Stimulated activated CD8-positive, alpha-beta memory T cell treated with anti-CD3 and anti-CD28 coated beads, Interleukin-7, amount 100 ng/mL, for 48 hours (primary cell): Measurements from ENCODE around the gene FAM107B.
"Not testable (repeated sequence)": the region's sequence is repeated elsewhere in the genome, so short reads cannot be mapped to it uniquely, and the experiment has no call there.

Source experiments
- DNase-seq, 2 donors: peaks; one replicate each; pipeline ENCODE4 v3.0.0-alpha.2; 2020; ENCODE audit warnings: low read depth in 1 of 2; ENCODE audit errors: extremely low read depth in 1 of 2

The FAM107B gene

GRCh38 chr10:14604181-14605142 is 170.2 kb downstream of the FAM107B start:
- peak in 1 of 2 donors; percentile 59 for DNase-seq

DNA sequence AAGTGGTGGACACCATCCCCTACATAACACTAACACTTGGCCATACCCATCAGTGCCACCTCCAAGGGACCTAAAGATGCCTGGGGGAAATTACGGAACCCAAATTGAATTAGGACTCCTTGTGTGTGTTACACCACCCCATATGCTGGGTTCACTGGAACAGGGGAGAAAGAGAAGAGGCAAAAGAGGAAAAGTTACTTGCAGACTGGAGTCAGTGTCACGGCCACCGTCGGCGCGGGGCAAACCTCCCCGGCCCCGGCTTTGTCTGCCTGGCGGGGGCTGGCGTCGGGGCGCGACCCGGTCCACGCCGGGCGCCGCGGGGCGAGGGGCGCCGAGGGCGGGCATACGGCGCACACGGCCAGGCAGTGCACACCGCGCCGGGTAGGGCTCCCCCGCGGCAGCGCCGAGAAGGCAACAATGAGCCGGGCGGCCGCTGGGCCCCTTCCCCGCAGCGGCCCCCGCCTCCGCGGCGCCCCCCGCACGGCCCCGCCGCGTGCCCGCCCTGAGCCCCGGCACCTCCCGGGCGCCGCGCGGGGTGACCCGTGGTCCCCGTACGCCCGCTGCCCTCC is 171.1 kb downstream of the FAM107B start:
- no peak for DNase-seq

- DNase-seq, result no peak
These were observed 171.7 kb downstream of the FAM107B start for GRCh38 chr10:14602807-14603533.

DNA sequence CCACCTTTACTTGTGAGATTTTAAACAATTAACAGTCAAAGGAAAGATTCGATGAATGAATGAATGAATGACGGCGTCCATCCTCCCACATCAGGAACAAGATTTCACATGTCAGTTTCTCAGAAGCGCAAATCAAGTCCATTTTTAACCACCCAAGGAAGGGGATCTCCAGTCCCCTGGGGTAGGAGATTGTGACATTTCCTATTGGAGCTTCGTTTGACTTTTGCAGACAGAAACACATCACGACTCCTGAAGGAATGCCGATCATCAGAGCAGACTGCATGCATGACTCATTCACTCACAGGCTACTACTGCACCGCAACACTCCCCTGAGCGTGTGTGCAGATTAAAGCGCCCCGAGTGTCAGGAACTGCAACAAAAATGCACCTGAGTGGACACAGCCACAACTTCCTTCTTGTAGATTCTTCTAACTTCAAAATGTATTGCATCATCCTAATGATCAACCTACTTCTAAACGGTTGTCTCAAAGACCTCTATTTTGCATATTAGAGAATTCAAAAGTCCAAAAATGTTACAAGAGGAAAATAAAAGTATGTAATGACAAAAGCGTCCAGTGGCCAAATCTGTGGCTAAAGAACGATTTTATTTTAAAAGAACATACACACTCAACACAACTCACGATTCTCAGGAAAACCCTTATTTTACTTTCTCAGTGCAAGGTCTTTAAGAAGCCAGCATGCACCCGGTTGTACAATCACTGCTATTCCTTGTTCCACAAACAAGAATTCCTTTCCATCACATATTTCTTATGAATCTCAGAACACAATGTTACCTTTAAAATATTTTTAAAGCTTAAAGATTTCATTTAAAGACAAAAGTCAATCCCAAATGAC is 172.6 kb downstream of the FAM107B start:
- DNase-seq, result peak in 1 of 2 donors; percentile 59

DNA sequence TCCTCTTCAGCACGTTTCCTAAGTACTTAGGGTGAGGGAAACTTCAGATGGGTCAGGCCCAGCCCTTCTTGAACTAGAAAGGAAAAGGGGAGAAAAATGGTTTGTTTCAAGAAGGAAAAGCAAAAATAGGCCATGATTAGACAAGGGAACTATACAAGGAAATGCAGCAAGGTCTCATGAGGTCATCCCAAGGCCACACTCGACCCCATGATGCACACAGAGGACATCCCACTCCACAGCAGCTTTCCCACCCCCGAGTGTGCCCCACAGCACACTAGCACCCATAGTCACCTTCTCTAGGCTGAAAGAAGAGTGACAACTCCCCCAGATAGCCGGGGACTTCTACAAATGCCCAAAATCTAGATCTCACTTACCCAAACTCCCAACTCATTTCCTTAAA is 173.4 kb downstream of the FAM107B start:
- no peak for DNase-seq

GRCh38 chr10:14600065-14600464 is 174.6 kb downstream of the FAM107B start:
- DNase-seq, result no peak

DNA sequence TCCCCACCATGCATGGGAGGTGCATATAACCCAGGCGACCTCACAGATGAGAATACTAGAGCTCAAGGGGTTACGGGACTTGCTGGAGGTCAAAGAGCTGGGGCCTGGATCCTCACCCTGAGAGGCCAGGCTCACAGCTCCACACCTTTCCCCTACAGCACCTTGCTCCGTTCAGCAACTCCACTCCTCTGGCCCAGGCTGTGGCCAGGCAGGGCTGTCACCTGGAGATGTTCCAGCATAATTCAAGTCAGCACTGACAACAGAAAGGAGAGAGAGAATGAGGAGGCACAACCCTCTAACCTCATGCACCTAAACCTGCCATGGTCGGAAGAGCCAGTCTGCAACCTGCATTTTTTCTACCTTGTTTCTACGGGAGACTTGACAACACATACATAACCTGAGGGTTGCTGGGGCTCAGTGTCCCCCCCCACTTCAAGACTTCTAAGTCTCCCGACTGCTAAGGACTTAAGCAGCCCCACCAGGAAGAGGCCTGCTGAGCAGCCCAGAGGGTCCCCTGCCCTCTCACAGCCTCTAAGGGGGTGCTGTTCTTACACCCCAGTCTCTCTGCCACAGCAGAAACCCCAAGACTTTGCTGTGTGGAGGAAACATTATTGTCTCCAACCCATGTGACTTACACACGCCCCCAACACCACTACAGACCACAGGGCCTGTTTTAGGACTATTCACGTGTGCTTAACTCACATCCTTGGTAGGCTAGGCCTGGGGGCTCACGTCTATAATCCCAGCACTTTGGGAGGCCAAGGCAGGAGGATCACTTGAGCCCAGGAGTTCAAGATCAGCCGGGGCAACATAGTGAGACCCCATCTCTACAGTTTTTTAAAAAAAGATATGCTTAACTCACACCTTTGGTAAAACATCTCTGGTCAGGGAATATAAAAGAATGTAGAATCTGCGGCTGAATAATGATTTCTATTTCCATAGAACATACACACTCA is 175.6 kb downstream of the FAM107B start:
- no peak for DNase-seq

GRCh38 chr10:14595526-14596182 is 179.0 kb downstream of the FAM107B start:
- DNase-seq, result no peak

DNA sequence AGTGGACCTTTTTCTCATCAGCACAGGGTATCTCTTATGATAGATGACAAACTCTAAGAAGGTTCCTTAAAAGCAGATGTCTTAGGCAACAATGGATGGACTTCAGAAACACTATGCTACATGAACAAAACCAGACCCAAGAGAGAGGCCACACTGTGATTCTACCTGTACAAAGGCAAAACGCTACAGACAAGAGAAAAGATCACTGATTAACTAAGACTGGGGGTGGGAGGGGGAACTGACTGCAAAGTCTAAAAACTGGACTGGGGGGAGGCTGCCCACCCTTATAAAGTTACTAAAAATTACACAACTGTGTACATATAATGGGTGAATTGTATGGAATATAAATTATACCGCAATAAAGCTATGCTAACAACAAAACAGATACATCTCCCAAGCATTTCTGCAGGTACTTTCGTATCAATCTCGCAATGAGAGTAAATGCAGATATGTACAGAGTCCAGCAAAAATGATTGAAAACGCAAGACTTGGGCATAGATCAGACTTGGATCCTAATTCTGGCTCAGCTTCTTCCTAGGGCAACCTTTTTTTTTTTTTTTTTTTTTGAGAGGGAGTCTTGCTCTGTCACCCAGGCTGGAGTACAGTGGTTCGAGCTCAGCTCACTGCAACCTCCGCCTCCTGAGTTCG is 179.7 kb downstream of the FAM107B start:
- DNase-seq, result no peak

- DNase-seq, result no peak
These were observed 180.9 kb downstream of the FAM107B start for GRCh38 chr10:14593806-14594205.

- no peak for DNase-seq
These were observed 182.1 kb downstream of the FAM107B start for GRCh38 chr10:14592566-14592965.

- DNase-seq, result no peak
These were observed 182.7 kb downstream of the FAM107B start for GRCh38 chr10:14592026-14592425.

GRCh38 chr10:14588938-14589294 is 185.8 kb downstream of the FAM107B start:
- DNase-seq, result not testable (repeated sequence)

DNA sequence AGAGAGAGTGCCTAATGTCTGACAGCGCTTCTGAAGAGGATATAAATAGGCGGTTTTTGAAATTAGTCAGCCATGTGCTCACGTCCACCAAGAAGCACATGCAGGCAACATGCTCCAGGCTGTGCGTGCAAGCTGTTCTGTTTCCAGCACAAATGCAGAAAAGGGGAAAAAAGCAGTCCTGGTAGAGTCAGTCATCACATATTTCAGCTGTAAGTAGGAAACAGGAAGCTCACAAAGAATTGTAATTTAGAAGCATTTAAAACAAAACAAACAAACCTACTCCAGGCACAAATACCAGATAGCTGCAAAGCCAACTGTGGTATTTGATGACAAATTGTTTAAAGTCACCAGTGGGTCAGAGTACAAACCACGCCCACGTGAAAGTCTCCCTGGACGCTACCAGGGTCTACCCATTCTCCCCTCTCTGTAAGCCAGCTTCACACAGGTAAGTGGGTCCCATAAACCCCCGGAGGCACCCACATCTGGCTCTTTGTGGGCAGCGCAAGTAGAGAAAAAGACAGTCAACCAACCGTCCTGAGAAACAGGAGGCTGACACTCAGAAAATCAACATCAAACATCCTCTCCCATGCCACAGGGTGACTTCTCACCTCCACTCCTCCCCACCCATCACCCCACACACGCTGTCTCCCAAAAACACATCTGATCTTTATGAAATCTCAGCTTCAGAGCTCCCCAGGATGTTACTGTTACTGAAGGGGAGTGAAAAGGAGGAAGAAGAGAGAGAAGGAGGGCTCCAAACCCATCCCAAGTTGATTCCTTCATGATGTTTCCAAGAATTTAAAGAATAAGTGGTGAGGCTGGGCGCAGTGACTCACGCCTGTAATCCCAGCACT is 186.4 kb downstream of the FAM107B start:
- peak in 1 of 2 donors; percentile 42 for DNase-seq

GRCh38 chr10:14587540-14588083 is 187.1 kb downstream of the FAM107B start:
- no peak for DNase-seq

GRCh38 chr10:14586901-14587300 is 187.8 kb downstream of the FAM107B start:
- DNase-seq, result no peak
